Ureter (tissue), 1 donor: Measurements from ENCODE around the gene TLE1. TPM values are rescaled to one million over a fixed set of nuclear protein-coding genes. Genes with fewer than 3 reads are reported as not detected.
"Not testable (repeated sequence)": the region's sequence is repeated elsewhere in the genome, so short reads cannot be mapped to it uniquely, and the experiment has no call there.

ENCODE experiments used
- DNase-seq: peaks from one replicate; pipeline ENCODE4 v3.0.0-alpha.2; 2020; ENCODE audit warnings: low spot score
- total RNA-seq: library from RNA; stranded (reverse); gene quantifications from one replicate; pipeline ENCODE4 v1.2.4, GENCODE V29; 2023
- donor health status: DM: yes; HTN: yes; CAD: no.

The TLE1 gene
- total RNA-seq, 1 donor from 2014 or later = 74.0 TPM

GRCh38 chr9:81622471-81623255 lies 66.7 kb downstream of the TLE1 start:
- no peak for DNase-seq

GRCh38 chr9:81621785-81622259 lies 67.5 kb downstream of the TLE1 start:
- no peak for DNase-seq

GRCh38 chr9:81621118-81621517 lies 68.2 kb downstream of the TLE1 start:
- no peak for DNase-seq

GRCh38 chr9:81620002-81620390 lies 69.4 kb downstream of the TLE1 start:
- no peak for DNase-seq

GRCh38 chr9:81619353-81620001 lies 69.9 kb downstream of the TLE1 start:
- no peak for DNase-seq

GRCh38 chr9:81618923-81619322 lies 70.4 kb downstream of the TLE1 start:
- DNase-seq = no peak

GRCh38 chr9:81616141-81616540 lies 73.2 kb downstream of the TLE1 start:
- DNase-seq = no peak

- DNase-seq = no peak
These were observed 75.0 kb downstream of the TLE1 start for GRCh38 chr9:81614335-81614734.

- peak; percentile 70 for DNase-seq
These were observed 76.1 kb downstream of the TLE1 start for GRCh38 chr9:81613002-81613812.

GRCh38 chr9:81611664-81612063 lies 77.7 kb downstream of the TLE1 start:
- DNase-seq = no peak

- no peak for DNase-seq
These were observed 78.6 kb downstream of the TLE1 start for GRCh38 chr9:81610740-81611107.

GRCh38 chr9:81609782-81610739 lies 79.3 kb downstream of the TLE1 start:
- DNase-seq = no peak

GRCh38 chr9:81608289-81608657 lies 81.1 kb downstream of the TLE1 start:
- no peak for DNase-seq

GRCh38 chr9:81607593-81608288 lies 81.6 kb downstream of the TLE1 start:
- no peak for DNase-seq

GRCh38 chr9:81606261-81606660 lies 83.1 kb downstream of the TLE1 start:
- DNase-seq = not testable (repeated sequence)

GRCh38 chr9:81605170-81605670 lies 84.1 kb downstream of the TLE1 start:
- DNase-seq = no peak

GRCh38 chr9:81604306-81605169 lies 84.8 kb downstream of the TLE1 start:
- no peak for DNase-seq

GRCh38 chr9:81602887-81603680 lies 86.3 kb downstream of the TLE1 start:
- no peak for DNase-seq
